ENCODE measurements around the gene DUSP1.
A peak's percentile ranks its signal among the peaks of the same experiment; 100 is the strongest.

DNA sequence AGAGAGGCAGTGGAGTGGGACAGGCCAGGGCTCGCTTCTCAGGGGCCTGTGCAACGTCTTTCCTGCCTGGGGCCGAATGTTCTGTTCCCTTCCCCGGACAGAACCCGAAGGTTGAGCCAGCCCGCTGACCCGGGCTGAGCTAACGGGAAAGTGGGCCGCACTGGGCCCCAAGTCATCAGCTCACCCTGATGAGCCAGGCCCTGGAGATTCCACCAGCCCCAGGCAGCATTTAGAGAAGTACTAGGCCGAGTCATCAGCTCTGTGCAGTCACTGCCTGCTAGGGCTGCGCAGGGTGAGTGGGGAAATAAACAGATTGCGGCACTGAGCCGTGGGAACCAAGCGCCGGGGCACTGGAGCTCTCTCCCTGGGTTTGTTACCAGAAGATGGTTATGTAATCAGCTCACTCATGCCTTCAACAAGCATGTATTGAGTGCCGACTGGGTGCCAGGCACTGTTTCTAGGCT lies 29.1 kb upstream of the DUSP1 start:
- TF ChIP-seq, protein P1, sequence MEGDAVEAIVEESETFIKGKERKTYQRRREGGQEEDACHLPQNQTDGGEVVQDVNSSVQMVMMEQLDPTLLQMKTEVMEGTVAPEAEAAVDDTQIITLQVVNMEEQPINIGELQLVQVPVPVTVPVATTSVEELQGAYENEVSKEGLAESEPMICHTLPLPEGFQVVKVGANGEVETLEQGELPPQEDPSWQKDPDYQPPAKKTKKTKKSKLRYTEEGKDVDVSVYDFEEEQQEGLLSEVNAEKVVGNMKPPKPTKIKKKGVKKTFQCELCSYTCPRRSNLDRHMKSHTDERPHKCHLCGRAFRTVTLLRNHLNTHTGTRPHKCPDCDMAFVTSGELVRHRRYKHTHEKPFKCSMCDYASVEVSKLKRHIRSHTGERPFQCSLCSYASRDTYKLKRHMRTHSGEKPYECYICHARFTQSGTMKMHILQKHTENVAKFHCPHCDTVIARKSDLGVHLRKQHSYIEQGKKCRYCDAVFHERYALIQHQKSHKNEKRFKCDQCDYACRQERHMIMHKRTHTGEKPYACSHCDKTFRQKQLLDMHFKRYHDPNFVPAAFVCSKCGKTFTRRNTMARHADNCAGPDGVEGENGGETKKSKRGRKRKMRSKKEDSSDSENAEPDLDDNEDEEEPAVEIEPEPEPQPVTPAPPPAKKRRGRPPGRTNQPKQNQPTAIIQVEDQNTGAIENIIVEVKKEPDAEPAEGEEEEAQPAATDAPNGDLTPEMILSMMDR (IDR thresholded peaks at IDR 0.05), result no peak
- peak in 1 of 4 donors; percentile 66 for TF ChIP-seq POLR2AphosphoS5 (IDR thresholded peaks at IDR 0.05)
